ENCODE results near the gene LAP3. TPM values are rescaled to one million over a fixed set of nuclear protein-coding genes. Genes with fewer than 3 reads are reported as not detected.

LAP3 gene
- polyA plus RNA-seq, 4 donors = 50.9 to 86.6 (median 72.9) TPM

Other genes starting within 250 kb of the LAP3 start
- 10 to 100 TPM; 33.6 to 66.5 (median 52.1) TPM for gene QDPR, start 65.1 kb upstream of the LAP3 start, polyA plus RNA-seq (ENCODE audit: insufficient read length in 4 of 4)
- gene CLRN2, start 62.0 kb upstream of the LAP3 start, polyA plus RNA-seq (ENCODE audit: insufficient read length in 4 of 4) = not detected
- gene MED28, start 37.4 kb downstream of the LAP3 start, polyA plus RNA-seq (ENCODE audit: insufficient read length in 4 of 4) = 10 to 100 TPM; 55.3 to 69.3 (median 67.1) TPM
- under 1 TPM; 0.30 to 0.85 (median 0.51) TPM for gene FAM184B, start 204.4 kb downstream of the LAP3 start, polyA plus RNA-seq (ENCODE audit: insufficient read length in 4 of 4)
- 10 to 100 TPM; 51.3 to 68.4 (median 52.8) TPM for gene DCAF16, start 233.6 kb downstream of the LAP3 start, polyA plus RNA-seq (ENCODE audit: insufficient read length in 4 of 4)
- 10 to 100 TPM; 26.7 to 33.6 (median 28.2) TPM for gene NCAPG, start 233.8 kb downstream of the LAP3 start, polyA plus RNA-seq (ENCODE audit: insufficient read length in 4 of 4)